Stimulated activated CD8-positive, alpha-beta memory T cell treated with anti-CD3 and anti-CD28 coated beads, Interleukin-12 subunit alpha, Interleukin-12 subunit beta, amount 100 ng/mL, for 24 hours (primary cell): ENCODE results near the gene PLPP1.

ENCODE experiments used
- DNase-seq: peaks from one replicate; pipeline ENCODE4 v3.0.0-alpha.2; 2020; ENCODE audit errors: extremely low read depth

The PLPP1 gene

GRCh38 chr5:55409775-55410174 is 125.0 kb downstream of the PLPP1 start:
- no peak for DNase-seq

GRCh38 chr5:55407984-55408383 is 126.8 kb downstream of the PLPP1 start:
- DNase-seq: no peak

GRCh38 chr5:55407059-55407684 is 127.6 kb downstream of the PLPP1 start:
- no peak for DNase-seq

GRCh38 chr5:55406292-55406691 is 128.5 kb downstream of the PLPP1 start:
- no peak for DNase-seq

GRCh38 chr5:55402199-55402598 is 132.6 kb downstream of the PLPP1 start:
- DNase-seq: no peak

- DNase-seq: no peak
These were observed 141.1 kb downstream of the PLPP1 start for GRCh38 chr5:55393501-55394175.

- no peak for DNase-seq
These were observed 142.1 kb downstream of the PLPP1 start for GRCh38 chr5:55392669-55393068.

- DNase-seq: no peak
These were observed 143.1 kb downstream of the PLPP1 start for GRCh38 chr5:55391707-55392106.

- no peak for DNase-seq
These were observed 146.9 kb downstream of the PLPP1 start for GRCh38 chr5:55387865-55388264.

GRCh38 chr5:55386356-55386755 is 148.4 kb downstream of the PLPP1 start:
- DNase-seq: no peak

- DNase-seq: no peak
These were observed 148.9 kb downstream of the PLPP1 start for GRCh38 chr5:55385846-55386245.

GRCh38 chr5:55385227-55385626 is 149.5 kb downstream of the PLPP1 start:
- DNase-seq: no peak

- DNase-seq: no peak
These were observed 150.7 kb downstream of the PLPP1 start for GRCh38 chr5:55384072-55384471.

GRCh38 chr5:55383254-55383653 is 151.5 kb downstream of the PLPP1 start:
- no peak for DNase-seq

- DNase-seq: no peak
These were observed 157.0 kb downstream of the PLPP1 start for GRCh38 chr5:55377810-55378209.
